ENCODE data around the gene TMEM219. TPM values are rescaled to one million over a fixed set of nuclear protein-coding genes. Genes with fewer than 3 reads are reported as not detected.

The TMEM219 gene
- total and polyA plus RNA-seq, 7 donors = 39.6 to 80.7 (median 56.2) TPM

DNA sequence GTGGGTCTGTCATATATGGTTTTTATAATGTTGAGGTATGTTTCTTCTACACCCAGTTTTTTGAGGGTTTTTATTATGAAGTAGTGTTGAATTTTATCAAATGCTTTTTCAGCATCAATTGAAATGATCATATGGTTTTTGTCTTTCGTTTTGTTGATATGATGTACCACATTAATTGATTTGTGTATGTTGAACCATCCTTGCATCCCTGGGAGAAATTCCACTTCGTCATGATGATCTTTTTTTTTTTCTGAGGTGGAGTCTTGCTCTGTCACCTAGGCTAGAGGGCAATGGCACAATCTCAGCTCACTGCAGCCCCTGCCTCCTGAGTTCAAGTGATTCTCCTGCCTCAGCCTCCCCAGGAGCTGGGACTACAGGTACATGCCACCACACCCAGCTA is 14.0 kb upstream of the TMEM219 start:
- TF ChIP-seq CTCF (IDR thresholded peaks at IDR 0.05) = no peak
- DNase-seq (no peak), ATAC-seq (no peak)
- Histone ChIP-seq H3K27me3 (ENCODE audit: insufficient read depth in 3 of 3, low read length in 2 of 3) (no peaks in the 10 kb centered on the region), H3K4me1 (peaks cover 9% of the 10 kb centered on the region), H3K9me3 (no peaks in the 10 kb centered on the region), H3K27ac (no peak overlapping the region), H3K36me3 (ENCODE audit: insufficient read depth in 1 of 2, low read depth in 1 of 2) (no peaks in the 10 kb centered on the region), H3K4me3 (no peak overlapping the region)
- intact Hi-C loops (cut with DNase I) = no loop called here
- WGBS, 3 donors = 74 to 81% (median 75%) methylated on average over 2 of the region's 2 CpGs

- intact Hi-C loops (cut with DNase I) = no loop called here
- DNase-seq (no peak), ATAC-seq (no peak)
- Histone ChIP-seq H3K36me3 (ENCODE audit: insufficient read depth in 1 of 2, low read depth in 1 of 2) (no peaks in the 10 kb centered on the region), H3K27me3 (ENCODE audit: insufficient read depth in 3 of 3, low read length in 2 of 3) (no peaks in the 10 kb centered on the region), H3K4me1 (no peaks in the 10 kb centered on the region), H3K4me3 (no peak overlapping the region), H3K27ac (no peak overlapping the region), H3K9me3 (no peaks in the 10 kb centered on the region)
- TF ChIP-seq CTCF (IDR thresholded peaks at IDR 0.05) = no peak
- WGBS, 3 donors = 85 to 94% (median 90%) methylated on average over 4 of the region's 4 CpGs
Measured at GRCh38 chr16:29950806-29951461, 10.9 kb upstream of the TMEM219 start.

- intact Hi-C loops (cut with DNase I) = no loop called here
- ATAC-seq = no peak
- Histone ChIP-seq H3K27me3 (ENCODE audit: insufficient read depth in 3 of 3, low read length in 2 of 3) (no peaks in the 10 kb centered on the region), H3K4me1 (no peaks in the 10 kb centered on the region), H3K36me3 (ENCODE audit: insufficient read depth in 1 of 2, low read depth in 1 of 2) (no peaks in the 10 kb centered on the region), H3K9me3 (no peaks in the 10 kb centered on the region), H3K27ac (no peak overlapping the region), H3K4me3 (no peak overlapping the region)
- WGBS, 3 donors = 84 to 89% (median 89%) methylated on average over 8 of the region's 8 CpGs
- no peak for DNase-seq
- no peak for TF ChIP-seq CTCF (IDR thresholded peaks at IDR 0.05)
Measured at GRCh38 chr16:29951625-29952365, 10.1 kb upstream of the TMEM219 start.

- H3K27ac ChIP-seq = no peak overlapping the region
- no peaks in the 10 kb centered on the region for H3K9me3 ChIP-seq
- WGBS, 3 donors = 87 to 92% (median 91%) methylated on average over 5 of the region's 5 CpGs
- DNase-seq (no peak), ATAC-seq (no peak)
- TF ChIP-seq CTCF (IDR thresholded peaks at IDR 0.05) = no peak
- no peaks in the 10 kb centered on the region for H3K36me3 ChIP-seq (ENCODE audit: insufficient read depth in 1 of 2, low read depth in 1 of 2)
- no peak overlapping the region for H3K4me3 ChIP-seq
- intact Hi-C loops (cut with DNase I) = loop anchor here in 1 of 2 donors (5.0 kb wide), 1 partner anchor 44 kb away; no protein-coding TSS in a partner anchor
- no peaks in the 10 kb centered on the region for H3K27me3 ChIP-seq (ENCODE audit: insufficient read depth in 3 of 3, low read length in 2 of 3)
- no peaks in the 10 kb centered on the region for H3K4me1 ChIP-seq
Measured at GRCh38 chr16:29958756-29959155, 3.1 kb upstream of the TMEM219 start.

Data from psoas muscle (tissue), 8 donors.